Endothelial cell of umbilical vein (primary cell): ENCODE measurements around the gene SLC44A5.

Source experiments
- CTCF ChIP-seq, 2 donors: IDR thresholded peaks; 1 replicate in 1 of 2; 2 replicates in 1 of 2; pipeline ENCODE4 v1.5.1; 2011; ENCODE audit warnings: low read length in 2 of 2, mild to moderate bottlenecking in 2 of 2, moderate library complexity in 2 of 2, control low read depth in 1 of 2, inconsistent platforms in 1 of 2, low read depth in 1 of 2; ENCODE audit not compliant: insufficient read depth in 1 of 2; ENCODE audit errors: extremely low read depth in 1 of 2
- POLR2A ChIP-seq: IDR thresholded peaks from 2 replicates; pipeline ENCODE4 v1.6.1; 2012; ENCODE audit warnings: low read depth, mild to moderate bottlenecking, control low read depth, low read length

- no peak for TF ChIP-seq CTCF (IDR thresholded peaks at IDR 0.05; ENCODE audit: extremely low read depth in 1 of 2, insufficient read depth in 1 of 2, low read depth in 1 of 2, low read length in 2 of 2)
- no peak for TF ChIP-seq POLR2A
Measured at GRCh38 chr1:75589637-75590036, 21.3 kb downstream of the SLC44A5 start.
